Osteocyte (in vitro differentiated cells): ENCODE results near the gene IRF9. TPM values are rescaled to one million over a fixed set of nuclear protein-coding genes. Genes with fewer than 3 reads are reported as not detected.

Experiments used
- DNase-seq: peaks from one replicate; pipeline ENCODE4 v3.0.0; 2021; ENCODE audit warnings: mixed read lengths; ENCODE audit not compliant: unreplicated experiment; ENCODE audit errors: extremely low spot score
- H3K27ac Mint-ChIP-seq: one replicate; pipeline ENCODE4 v1.8.0; 2021; ENCODE audit warnings: mild to moderate bottlenecking, mixed read lengths; ENCODE audit not compliant: unreplicated experiment
- H3K27me3 Mint-ChIP-seq: one replicate; pipeline ENCODE4 v1.8.0; 2021; ENCODE audit warnings: mixed read lengths; ENCODE audit not compliant: unreplicated experiment
- H3K36me3 Mint-ChIP-seq: one replicate; pipeline ENCODE4 v1.8.0; 2021; ENCODE audit warnings: mixed read lengths; ENCODE audit not compliant: unreplicated experiment
- H3K4me1 Mint-ChIP-seq: one replicate; pipeline ENCODE4 v1.8.0; 2021; ENCODE audit warnings: mixed read lengths; ENCODE audit not compliant: unreplicated experiment
- H3K4me3 Mint-ChIP-seq: one replicate; pipeline ENCODE4 v1.8.0; 2021; ENCODE audit warnings: mild to moderate bottlenecking, moderate library complexity, mixed read lengths; ENCODE audit not compliant: unreplicated experiment
- H3K9me3 Mint-ChIP-seq: one replicate; pipeline ENCODE4 v1.8.0; 2021; ENCODE audit warnings: mixed read lengths; ENCODE audit not compliant: unreplicated experiment
- CTCF ChIP-seq: fragments of 200-600 bp; sonication (generic); IDR thresholded peaks from 2 replicates; pipeline ENCODE4 v1.5.0; 2021; ENCODE audit warnings: antibody characterized with exemption, mild to moderate bottlenecking, moderate library complexity
- total RNA-seq: library from RNA; stranded (reverse); gene quantifications from 2 replicates; pipeline ENCODE4 v1.2.1, GENCODE V29; 2021

IRF9 gene
- total RNA-seq, 1 donor from 2014 or later, result 58.9 TPM

DNA sequence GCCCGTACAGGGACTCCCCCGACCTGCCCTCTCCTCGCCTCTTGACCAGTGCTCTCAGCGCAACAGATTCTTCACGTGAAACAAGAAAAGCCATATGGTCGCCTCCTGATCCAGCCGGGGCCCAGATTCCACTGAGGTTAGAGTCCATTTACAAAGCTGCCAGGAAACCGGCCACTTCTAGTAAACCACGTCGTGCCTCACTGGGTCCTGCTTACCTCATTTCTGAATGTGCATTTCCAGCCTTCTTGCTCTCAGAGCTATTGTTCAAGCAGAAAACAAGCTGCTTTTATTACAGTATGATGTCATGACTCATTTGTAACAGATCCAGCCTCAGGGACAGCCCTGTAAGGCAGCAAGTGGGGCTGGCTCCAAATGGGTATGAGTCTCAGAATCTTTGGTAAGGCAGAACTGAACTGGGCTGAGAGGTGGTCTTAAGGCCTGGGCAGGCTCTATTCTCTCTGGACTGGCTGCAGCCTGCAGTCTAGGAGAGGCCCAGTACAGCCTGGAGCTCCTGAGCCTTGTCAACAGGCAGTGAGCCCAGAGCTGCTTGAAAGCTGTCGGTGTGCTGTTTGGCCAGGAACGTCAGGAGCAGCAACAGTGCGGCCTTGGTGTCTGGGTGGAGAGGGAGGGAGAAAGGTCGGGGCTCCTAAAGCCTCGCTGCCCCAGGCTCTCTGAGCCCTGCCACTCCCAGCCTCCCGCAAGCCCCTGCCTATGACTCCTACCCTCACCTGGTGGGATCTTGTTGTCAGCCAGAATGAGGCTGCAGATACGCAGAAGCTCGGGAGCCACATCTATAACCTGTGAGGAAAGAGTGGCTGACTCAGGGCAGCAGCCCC lies 19.1 kb downstream of the IRF9 start:
- Mint-ChIP-seq H3K27me3 (no peaks in the 10 kb centered on the region), H3K4me3 (no peak overlapping the region), H3K27ac (no peak overlapping the region), H3K9me3 (no peaks in the 10 kb centered on the region), H3K36me3 (peaks cover 22% of the 10 kb centered on the region), H3K4me1 (no peaks in the 10 kb centered on the region)
- no peak for TF ChIP-seq CTCF
- DNase-seq, result no peak

GRCh38 chr14:24181371-24182077 lies 20.5 kb downstream of the IRF9 start:
- Mint-ChIP-seq H3K27me3 (no peaks in the 10 kb centered on the region), H3K27ac (no peak overlapping the region), H3K9me3 (no peaks in the 10 kb centered on the region), H3K4me1 (no peaks in the 10 kb centered on the region), H3K36me3 (peaks cover 22% of the 10 kb centered on the region), H3K4me3 (no peak overlapping the region)
- DNase-seq, result no peak
- TF ChIP-seq CTCF, result no peak

DNA sequence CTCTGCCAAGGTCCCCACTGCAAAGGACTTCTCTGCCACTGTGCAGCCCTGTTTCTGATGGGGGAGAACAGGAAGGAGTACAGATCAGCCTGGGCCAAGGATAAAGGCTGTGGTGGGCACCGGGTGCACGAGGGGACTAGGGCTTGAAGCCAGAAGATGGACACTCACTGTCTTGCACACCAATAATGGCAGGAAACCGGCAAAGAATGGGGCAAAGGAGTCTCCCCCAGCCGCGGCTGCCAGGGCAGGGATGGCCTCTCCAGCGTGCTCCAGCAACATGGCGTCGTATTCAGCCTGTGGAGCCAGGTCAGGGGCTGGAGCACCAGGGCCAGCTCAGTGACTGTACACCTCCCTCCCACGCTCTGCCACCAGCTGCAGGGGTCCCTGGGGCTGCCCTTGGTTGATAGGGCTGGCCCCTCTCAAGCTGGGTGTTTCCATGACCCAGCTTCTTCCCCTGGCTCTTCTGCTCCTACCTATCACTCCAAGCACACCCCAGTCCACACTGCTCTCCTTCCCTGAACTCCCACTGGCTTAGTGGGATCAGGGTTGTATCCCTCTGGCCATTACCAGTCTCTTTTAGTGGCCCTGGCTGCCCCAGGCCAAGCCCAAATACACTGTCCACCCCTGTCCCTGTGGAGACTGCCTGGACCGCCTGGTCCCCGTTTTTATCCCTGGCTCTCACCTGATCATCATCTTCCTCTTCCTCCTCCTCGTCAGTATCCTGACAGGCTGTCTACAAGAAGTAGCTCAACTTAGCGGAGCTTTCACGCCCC lies 21.2 kb downstream of the IRF9 start:
- Mint-ChIP-seq H3K27me3 (no peaks in the 10 kb centered on the region), H3K9me3 (no peaks in the 10 kb centered on the region), H3K36me3 (peaks cover 19% of the 10 kb centered on the region), H3K27ac (no peak overlapping the region), H3K4me1 (peaks cover 4% of the 10 kb centered on the region), H3K4me3 (no peak overlapping the region)
- DNase-seq, result no peak
- TF ChIP-seq CTCF, result no peak

DNA sequence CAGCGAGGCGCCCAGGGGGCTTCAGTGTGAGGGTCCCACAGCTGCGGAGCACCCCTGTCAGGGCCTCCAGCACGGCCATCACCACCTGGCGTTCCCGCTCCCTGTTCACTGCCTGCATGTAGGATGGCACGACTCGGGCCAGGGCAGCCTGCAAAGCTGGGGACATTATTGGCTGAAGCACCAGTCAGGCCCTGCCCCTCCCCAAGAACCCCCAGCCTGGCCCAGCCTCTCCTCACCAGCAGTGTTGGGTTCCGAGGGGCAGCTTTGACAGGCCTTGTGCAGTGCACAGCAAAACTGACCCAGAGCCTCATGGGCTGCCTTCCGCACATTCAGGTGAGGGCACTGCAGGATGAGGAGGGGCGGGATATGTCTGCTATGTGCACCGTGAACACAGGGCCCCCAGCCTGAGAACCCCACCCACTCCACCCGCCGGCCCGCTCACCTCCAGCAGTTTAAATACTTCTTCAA lies 22.0 kb downstream of the IRF9 start:
- peaks cover 19% of the 10 kb centered on the region for H3K36me3 Mint-ChIP-seq

More for the DNA sequence above, 22.0 kb downstream of the IRF9 start:
- Mint-ChIP-seq H3K27ac (no peak overlapping the region), H3K4me1 (peaks cover 10% of the 10 kb centered on the region), H3K9me3 (no peaks in the 10 kb centered on the region), H3K4me3 (no peak overlapping the region), H3K27me3 (no peaks in the 10 kb centered on the region)
- no peak for DNase-seq
- no peak for TF ChIP-seq CTCF
